ENCODE measurements around the gene VPS4A.

- TF ChIP-seq POLR2A (IDR thresholded peaks at IDR 0.05; ENCODE audit: low read length), result no peak
- TF ChIP-seq GATA1 (IDR thresholded peaks at IDR 0.05; ENCODE audit: low read depth, low read length), result no peak
Measured at GRCh38 chr16:69318911-69319289, 7.8 kb downstream of the VPS4A start.
